GM19324 (cell line): ENCODE data around the gene LAMA4.
"Not testable (repeated sequence)": the region's sequence is repeated elsewhere in the genome, so short reads cannot be mapped to it uniquely, and the experiment has no call there.

Source experiments
- ATAC-seq: cut with Tn5 transposase; IDR thresholded peaks from one replicate; pipeline ENCODE4 v1.9.1; 2021; ENCODE audit warnings: mild to moderate bottlenecking, moderate library complexity; ENCODE audit not compliant: unreplicated experiment, low FRiP score

LAMA4 gene

GRCh38 chr6:112106026-112106425 lies 148.3 kb downstream of the LAMA4 start:
- ATAC-seq, result not testable (repeated sequence)

DNA sequence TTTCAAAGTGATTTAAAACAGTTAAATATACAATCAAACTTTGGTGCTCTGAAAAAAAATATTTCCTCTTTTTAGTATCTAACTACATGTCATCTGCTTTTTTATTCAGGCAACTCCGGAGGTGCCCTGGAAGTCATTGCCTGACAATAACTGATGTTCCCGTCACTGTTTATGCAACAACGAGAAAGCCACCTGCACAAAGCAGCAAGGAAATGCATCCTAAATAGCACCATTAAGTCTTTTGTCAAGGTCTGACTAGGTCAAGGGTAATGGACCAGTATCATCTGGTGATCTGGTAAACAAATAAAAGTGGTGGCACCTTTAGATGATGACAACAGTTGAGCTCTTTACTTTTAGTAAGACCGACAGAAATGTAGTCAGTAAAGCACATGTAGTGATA lies 153.8 kb downstream of the LAMA4 start:
- no peak for ATAC-seq

GRCh38 chr6:112096901-112097300 lies 157.5 kb downstream of the LAMA4 start:
- ATAC-seq, result no peak

DNA sequence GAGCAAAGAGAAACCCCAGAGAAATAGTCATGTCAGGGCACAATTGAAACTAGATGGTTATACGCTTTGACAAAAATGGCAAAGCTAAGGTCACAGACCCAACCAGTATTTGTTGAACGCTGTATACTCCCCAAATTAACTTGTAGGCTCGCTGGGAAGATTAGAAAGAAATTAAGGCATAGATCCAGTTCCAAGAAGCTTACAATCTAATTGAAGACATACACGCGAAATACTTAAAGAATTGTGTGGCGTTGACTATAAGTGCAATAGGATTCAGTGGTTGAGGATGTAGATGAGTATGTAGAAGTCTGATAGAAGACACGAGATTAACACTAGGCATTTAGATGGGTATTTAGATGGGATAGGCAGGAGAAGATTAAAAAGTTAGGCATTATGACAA lies 166.5 kb downstream of the LAMA4 start:
- ATAC-seq, result no peak

GRCh38 chr6:112087136-112087911 lies 167.0 kb downstream of the LAMA4 start, which contains the start of the genes FAM229B and TUBE1:
FAM229B (plus strand) TSS chr6:112087591; CDS start chr6:112099284, 11,693 bp downstream.
TUBE1 (minus strand) TSS chr6:112087482; CDS start chr6:112087434, 48 bp downstream.
- ATAC-seq, result peak; percentile 98

DNA sequence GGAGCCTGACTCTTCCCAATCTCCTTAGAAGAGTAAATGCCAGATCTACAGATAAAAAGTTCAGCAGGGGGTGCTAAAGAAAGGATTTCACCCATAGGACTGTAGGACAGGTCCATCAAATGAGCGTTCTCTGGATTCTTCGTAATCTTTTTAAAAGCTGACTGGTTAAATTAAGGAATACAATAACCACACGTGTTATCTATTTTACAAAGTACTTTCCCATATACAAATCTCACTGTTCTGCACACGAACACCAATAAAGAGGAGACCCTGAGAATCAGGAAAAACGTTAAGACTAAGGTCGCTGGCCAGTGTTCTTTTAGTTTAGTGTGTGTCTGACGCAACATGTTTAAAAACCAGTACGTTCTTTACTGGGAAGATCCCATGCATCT lies 167.6 kb downstream of the LAMA4 start:
- no peak for ATAC-seq

- ATAC-seq, result no peak
These were observed 168.9 kb downstream of the LAMA4 start for GRCh38 chr6:112085286-112086065.

DNA sequence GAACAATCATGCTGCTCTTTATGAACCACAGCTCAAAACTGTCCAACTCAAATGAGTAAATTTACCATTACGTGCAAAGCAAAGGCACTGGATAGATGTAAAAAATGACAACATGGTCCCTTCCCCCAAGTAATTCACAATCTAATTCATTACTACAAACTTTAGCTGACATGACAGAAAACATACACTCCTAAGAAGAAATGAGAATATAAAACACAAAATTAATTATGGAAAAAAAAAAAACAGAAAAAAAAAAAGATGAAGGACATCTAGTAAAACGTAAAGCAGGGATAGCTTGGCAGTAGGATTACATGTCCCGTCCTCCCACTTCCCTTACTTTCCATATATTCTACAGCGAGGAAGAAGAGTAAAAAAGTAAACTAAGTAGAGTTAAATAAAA lies 172.8 kb downstream of the LAMA4 start:
- ATAC-seq, result no peak

GRCh38 chr6:112066606-112067005 lies 187.8 kb downstream of the LAMA4 start:
- ATAC-seq, result no peak

DNA sequence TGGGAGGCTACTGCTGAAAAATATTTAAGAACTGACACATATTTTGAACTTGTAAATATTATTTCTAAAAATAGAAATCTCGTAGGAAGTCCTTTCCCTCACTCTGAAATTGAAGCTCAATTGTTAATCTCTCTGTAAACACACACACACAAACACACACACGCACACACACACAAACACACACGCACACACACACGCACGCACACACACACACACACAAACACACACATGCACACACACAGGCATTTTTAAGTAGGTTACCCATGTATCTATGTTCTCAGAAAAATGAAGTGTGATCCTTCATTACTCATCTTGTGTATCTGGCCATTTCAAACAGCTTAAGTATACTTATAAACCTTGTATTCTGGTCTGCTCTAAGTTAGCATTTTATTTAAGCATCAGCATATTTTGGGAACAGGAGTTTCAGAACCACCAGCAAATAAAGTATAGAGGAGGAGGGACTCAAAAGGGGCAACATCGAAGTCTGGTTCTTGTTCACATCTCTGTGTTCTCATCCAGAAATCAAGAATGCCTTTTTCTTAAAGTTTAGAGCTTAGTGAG lies 188.9 kb downstream of the LAMA4 start:
- ATAC-seq, result no peak

DNA sequence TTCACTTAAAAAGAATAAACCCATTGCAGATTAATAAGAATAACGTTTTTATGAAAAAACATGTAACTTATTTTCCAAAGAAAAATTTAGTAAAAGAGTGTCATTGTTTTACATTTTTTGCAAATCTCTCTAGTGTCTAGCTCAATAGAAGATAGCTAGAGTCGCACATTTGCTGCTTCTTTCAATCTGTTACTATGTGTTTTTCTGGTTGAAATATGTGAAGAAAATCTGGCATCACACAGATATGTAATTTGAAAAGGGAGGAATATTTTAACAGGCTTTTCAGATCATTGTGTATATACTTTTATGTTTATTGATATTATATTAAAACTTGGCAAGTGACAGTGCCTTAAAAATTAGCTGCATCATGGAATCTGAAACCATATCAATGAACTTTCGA lies 191.4 kb downstream of the LAMA4 start:
- no peak for ATAC-seq

DNA sequence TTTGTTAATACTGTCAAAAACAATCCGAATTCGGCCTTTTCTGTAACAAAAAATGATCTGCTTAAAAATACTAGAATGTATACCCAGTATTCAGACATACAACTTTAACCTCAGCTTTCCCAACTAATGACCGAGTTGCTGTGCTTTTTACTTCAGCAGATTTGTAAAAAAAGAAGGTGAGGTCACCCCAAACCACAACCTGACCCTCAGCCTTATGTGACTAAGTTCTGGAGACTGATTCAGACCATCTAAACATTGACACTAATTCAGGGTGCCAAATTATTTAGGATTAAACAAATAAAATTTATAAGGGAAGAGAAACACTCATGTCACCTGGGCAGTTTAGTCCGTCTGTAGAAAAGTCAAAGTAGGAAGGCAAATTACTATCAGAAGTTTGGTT lies 192.8 kb downstream of the LAMA4 start:
- ATAC-seq, result no peak
